Chondrocyte (in vitro differentiated cells): ENCODE data around the gene DNTT. TPM values are rescaled to one million over a fixed set of nuclear protein-coding genes. Genes with fewer than 3 reads are reported as not detected.

ENCODE experiments used
- DNase-seq: peaks from one replicate; pipeline ENCODE4 v3.0.0; 2021; ENCODE audit warnings: mixed read lengths, low spot score
- H3K27ac Mint-ChIP-seq: one replicate; pipeline ENCODE4 v1.8.0; 2021; ENCODE audit warnings: mild to moderate bottlenecking, moderate library complexity, mixed read lengths; ENCODE audit not compliant: unreplicated experiment
- H3K27me3 Mint-ChIP-seq: 2 replicates; pipeline ENCODE4 v1.8.0; 2021; ENCODE audit warnings: low read depth, mixed read lengths
- H3K36me3 Mint-ChIP-seq: 2 replicates; pipeline ENCODE4 v1.8.0; 2021; ENCODE audit warnings: low read depth, mixed read lengths
- H3K4me1 Mint-ChIP-seq: 2 replicates; pipeline ENCODE4 v1.8.0; 2021; ENCODE audit warnings: low read depth, mild to moderate bottlenecking, mixed read lengths
- H3K4me3 Mint-ChIP-seq: one replicate; pipeline ENCODE4 v1.8.0; 2021; ENCODE audit warnings: mild to moderate bottlenecking, moderate library complexity, mixed read lengths; ENCODE audit not compliant: unreplicated experiment
- H3K9me3 Mint-ChIP-seq: 2 replicates; pipeline ENCODE4 v1.8.0; 2021; ENCODE audit warnings: low read depth, mixed read lengths
- CTCF ChIP-seq: fragments of 200-600 bp; sonication (generic); IDR thresholded peaks from 2 replicates; pipeline ENCODE4 v1.5.0; 2021; ENCODE audit warnings: antibody characterized with exemption, mild to moderate bottlenecking, moderate library complexity
- total RNA-seq: library from RNA; stranded (reverse); gene quantifications from 3 replicates; pipeline ENCODE4 v1.2.1, GENCODE V29; 2021

DNTT gene
- total RNA-seq, 1 donor from 2014 or later: not detected

- H3K27me3 Mint-ChIP-seq: peaks cover 23% of the 10 kb centered on the region
- no peaks in the 10 kb centered on the region for H3K4me1 Mint-ChIP-seq
- H3K27ac Mint-ChIP-seq: no peak overlapping the region
- DNase-seq: no peak
- TF ChIP-seq CTCF: no peak
- H3K4me3 Mint-ChIP-seq: no peak overlapping the region
- H3K36me3 Mint-ChIP-seq: no peaks in the 10 kb centered on the region
- no peaks in the 10 kb centered on the region for H3K9me3 Mint-ChIP-seq
These were observed 22.7 kb upstream of the DNTT start for GRCh38 chr10:96281444-96282029.

DNA sequence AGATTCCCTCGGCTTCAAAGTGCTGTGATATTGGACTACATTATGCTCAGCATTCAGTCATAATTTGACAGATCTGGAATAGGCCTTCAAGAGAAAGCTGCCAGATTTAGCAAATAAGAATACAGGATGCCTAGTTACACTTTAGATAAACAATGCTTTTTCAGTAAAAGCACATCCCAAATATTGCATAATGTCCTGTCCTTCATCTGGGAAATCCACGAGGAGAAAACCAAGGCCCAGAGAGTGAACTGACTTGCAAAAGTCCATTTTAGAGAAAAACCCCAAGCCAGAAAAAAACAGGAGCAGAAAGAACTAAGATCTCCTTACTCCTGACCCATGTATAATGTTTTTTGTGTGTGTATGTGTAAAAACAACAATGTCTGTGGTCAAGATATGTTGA, 20.9 kb upstream of the DNTT start:
- no peaks in the 10 kb centered on the region for H3K36me3 Mint-ChIP-seq
- no peaks in the 10 kb centered on the region for H3K9me3 Mint-ChIP-seq
- peaks cover 18% of the 10 kb centered on the region for H3K27me3 Mint-ChIP-seq
- H3K27ac Mint-ChIP-seq: no peak overlapping the region
- no peak overlapping the region for H3K4me3 Mint-ChIP-seq
- DNase-seq: no peak
- TF ChIP-seq CTCF: no peak
- H3K4me1 Mint-ChIP-seq: peaks cover 10% of the 10 kb centered on the region

DNA sequence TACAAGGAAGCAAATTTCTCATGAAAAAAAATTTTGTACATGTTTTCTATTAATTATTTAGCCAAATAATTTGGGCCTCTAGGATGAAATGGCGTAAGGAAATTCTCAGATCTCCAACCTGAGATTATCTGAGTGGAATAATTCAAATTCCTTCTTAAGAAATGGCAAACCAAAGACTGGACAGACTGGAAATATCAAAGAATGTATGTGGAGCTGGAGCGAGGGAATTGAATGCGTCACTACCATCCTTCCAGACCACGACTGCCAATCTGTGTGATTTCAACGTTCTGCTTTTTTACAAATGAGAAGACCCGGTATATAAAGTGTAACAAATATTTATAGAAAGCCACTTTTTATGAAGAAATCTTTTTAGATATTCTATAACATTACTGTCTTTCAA, 20.5 kb upstream of the DNTT start:
- no peak overlapping the region for H3K4me3 Mint-ChIP-seq
- DNase-seq: no peak
- H3K4me1 Mint-ChIP-seq: peaks cover 11% of the 10 kb centered on the region
- peaks cover 18% of the 10 kb centered on the region for H3K27me3 Mint-ChIP-seq
- no peaks in the 10 kb centered on the region for H3K9me3 Mint-ChIP-seq
- H3K36me3 Mint-ChIP-seq: no peaks in the 10 kb centered on the region
- no peak overlapping the region for H3K27ac Mint-ChIP-seq
- no peak for TF ChIP-seq CTCF

DNA sequence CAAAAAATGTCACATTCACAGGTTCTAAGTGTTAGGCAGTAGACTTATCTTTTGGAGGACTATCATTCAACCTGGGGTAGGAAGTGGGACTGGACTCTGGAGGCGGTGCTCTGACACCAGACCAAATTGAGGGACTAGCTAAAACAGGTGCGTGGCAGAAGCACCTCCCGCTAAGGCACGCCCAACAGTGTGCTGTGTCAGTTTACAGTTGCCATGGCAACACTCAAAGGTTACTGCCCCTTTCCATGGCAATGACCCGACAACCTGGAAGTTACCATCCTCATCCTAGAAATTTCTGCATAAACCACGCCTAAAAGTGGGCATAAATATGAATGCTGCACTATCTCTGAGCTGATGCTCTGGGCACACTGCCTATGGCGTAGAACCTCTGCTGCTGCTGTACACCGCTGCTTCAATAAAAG, 18.9 kb upstream of the DNTT start:
- no peak overlapping the region for H3K4me3 Mint-ChIP-seq
- no peak for DNase-seq
- H3K27ac Mint-ChIP-seq: no peak overlapping the region
- peaks cover 10% of the 10 kb centered on the region for H3K27me3 Mint-ChIP-seq
- peaks cover 11% of the 10 kb centered on the region for H3K4me1 Mint-ChIP-seq
- no peak for TF ChIP-seq CTCF
- no peaks in the 10 kb centered on the region for H3K9me3 Mint-ChIP-seq
- H3K36me3 Mint-ChIP-seq: no peaks in the 10 kb centered on the region

- peaks cover 23% of the 10 kb centered on the region for H3K27me3 Mint-ChIP-seq
- TF ChIP-seq CTCF: no peak
- no peaks in the 10 kb centered on the region for H3K36me3 Mint-ChIP-seq
- H3K4me1 Mint-ChIP-seq: peaks cover 11% of the 10 kb centered on the region
- no peak for DNase-seq
- no peaks in the 10 kb centered on the region for H3K9me3 Mint-ChIP-seq
- H3K27ac Mint-ChIP-seq: no peak overlapping the region
- H3K4me3 Mint-ChIP-seq: no peak overlapping the region
These were observed 16.7 kb upstream of the DNTT start for GRCh38 chr10:96287392-96288105.
